CD4-positive, alpha-beta T cell treated with Interleukin-1 beta for 1 hour (primary cell): ENCODE data around the gene FGF7.
"Not testable (repeated sequence)": the region's sequence is repeated elsewhere in the genome, so short reads cannot be mapped to it uniquely, and the experiment has no call there.

Experiments used
- DNase-seq, 2 donors: peaks; one replicate each; pipeline ENCODE4 v3.0.0-alpha.2; 2020 to 2022

FGF7 gene

GRCh38 chr15:49423021-49423420 is at the start of gene FGF7:
Gene FGF7 (plus strand): TSS chr15:49423242. CDS start chr15:49424298, 1,056 bp downstream.
- no peak for DNase-seq

DNA sequence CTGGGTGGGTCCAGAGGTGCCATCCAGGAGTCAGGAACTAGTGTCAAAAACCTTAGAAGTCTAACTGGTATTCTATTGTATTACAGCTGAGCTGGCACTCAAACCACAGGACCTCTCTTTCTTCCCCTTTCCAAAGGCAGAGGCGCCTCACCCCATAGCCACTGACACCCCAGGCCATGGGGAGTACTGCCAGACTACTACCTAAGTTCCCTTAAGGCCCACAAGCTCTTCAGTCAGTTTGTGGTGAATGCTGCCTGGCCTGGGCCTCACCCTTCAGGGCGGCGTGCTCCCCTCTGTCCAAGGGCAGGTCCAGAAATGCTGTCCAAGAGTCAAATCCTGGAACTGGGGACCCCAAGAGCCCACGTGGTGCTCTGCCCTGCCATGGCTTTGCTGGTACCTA is 43.0 kb upstream of the FGF7 start:
- DNase-seq: peak in 1 of 2 donors; percentile 2

- no peak for DNase-seq
These were observed 42.1 kb upstream of the FGF7 start for GRCh38 chr15:49380912-49381311.

DNA sequence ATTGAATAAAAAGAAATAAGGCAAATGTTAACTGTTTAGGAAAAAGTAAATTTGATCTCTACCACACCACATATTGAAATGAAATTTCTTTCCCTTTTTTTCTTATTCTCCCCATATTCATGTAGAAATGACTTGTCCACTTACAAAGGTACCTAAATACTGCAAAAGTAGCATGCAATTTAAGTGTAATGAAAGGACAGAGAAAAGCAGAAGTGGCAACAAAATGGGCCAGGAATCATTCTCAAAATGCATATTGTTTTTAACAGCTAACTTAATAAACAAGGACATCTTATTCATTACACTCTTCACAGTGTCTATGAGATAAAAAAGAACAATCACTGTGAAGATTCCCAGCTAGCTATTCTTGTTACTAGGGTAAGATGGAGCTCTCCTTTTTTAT is 40.6 kb upstream of the FGF7 start:
- DNase-seq: no peak

DNA sequence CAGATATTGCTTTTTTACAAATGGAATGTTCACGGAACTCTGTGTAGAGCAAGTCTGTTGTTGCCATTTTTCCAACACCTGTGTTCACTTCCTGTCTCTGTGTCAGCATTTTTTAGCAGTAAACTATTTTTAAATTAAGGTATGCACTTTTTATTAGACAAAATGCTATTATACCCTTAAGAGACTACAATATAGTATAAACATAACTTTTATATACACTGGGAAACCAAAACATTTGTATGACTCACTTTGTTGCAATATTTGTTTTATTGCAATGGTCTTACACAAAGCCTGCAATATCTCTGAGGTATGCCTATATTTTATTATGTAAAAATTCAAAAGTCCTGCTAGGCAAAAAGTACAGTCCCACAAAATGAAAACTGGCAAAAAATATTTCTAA is 39.8 kb upstream of the FGF7 start:
- DNase-seq: no peak

DNA sequence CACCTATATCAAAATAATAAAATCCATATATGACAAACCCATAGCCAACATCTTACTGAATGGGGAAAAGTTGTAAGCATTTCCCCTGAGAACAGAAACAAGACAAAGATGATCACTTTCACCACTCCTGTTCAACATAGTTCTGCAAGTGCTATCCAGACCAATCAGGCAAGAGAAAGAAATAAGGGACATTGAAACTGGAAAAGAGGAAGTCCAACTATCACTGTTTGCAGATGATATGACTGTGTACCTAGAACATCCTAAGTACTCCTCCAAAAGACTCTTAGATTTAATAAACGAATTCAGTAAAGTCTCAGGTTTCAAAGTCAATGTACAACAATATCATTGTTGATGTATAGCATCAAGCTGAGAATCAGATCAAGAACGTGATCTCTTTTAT is 35.6 kb upstream of the FGF7 start:
- no peak for DNase-seq

DNA sequence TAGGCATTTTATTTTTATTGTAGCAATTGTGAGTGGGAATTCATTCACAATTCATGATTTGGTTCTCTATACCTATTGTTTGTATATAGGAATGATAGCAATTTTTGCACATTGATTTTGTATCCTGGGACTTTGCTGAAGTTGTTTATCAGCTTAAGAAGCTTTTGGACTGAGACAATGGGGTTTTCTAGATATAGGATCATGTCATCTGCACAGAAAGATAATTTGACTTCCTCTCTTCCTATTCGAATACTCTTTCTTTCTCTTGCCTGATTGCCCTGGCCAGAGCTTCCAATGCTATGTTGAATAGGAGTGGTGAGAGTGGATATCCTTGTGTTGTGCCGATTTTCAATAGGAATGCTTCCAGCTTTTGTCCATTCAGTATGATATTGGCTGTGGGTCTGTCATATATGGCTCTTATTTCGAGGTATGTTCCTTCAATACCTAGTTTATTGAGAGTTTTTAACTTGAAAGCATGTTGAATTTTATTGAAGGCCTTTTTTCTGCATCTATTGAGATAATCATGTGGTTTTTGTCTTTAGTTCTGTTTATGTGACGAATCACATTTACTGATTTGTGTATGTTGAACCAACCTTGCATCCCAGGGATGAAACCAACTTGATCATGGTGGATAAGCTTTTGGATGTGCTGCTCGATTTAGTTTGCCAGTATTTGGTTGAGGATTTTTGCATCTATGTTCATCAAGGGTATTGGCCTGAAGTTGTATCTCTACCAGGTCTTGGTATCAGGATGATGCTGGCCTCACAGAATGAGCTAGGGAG is 20.3 kb upstream of the FGF7 start:
- not testable (repeated sequence) for DNase-seq

DNA sequence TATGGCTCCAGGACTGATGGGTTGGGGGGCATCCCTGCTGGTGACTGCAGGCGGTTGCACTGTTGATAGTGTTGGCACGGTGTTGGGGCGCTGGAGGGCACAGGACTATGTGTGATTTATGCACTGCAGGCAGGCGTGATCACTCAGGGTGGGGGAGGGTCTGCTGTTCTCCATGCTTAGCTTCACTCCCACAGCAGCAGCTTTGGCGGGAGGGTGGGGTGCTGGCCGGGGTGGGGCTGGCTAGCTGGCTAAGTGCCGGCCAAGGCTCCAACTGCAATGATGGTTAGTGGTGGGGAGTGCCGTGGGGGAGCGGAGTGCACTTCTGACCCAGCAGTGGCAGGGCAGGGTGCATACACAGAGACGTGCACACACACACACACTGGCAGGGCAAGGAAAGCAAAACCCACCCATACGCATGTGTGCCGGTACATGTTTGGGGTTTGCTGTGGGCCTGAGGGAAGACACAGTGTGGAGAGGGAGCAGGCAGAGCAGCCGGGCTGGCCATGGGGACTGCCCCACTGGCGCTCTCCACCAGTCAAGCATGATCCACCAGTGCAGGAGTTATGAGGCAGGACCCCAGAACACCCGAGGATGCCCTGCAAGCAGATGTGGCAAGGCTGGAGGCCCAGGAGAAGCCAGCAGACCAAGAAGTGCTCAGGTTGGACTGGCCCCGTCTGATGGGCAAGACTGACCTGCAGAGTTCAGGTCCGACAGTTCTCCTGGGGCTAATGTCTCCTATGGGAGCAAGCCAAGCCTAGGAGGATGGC is 16.5 kb upstream of the FGF7 start:
- no peak for DNase-seq

- no peak for DNase-seq
These were observed 12.4 kb upstream of the FGF7 start for GRCh38 chr15:49410641-49411040.

DNA sequence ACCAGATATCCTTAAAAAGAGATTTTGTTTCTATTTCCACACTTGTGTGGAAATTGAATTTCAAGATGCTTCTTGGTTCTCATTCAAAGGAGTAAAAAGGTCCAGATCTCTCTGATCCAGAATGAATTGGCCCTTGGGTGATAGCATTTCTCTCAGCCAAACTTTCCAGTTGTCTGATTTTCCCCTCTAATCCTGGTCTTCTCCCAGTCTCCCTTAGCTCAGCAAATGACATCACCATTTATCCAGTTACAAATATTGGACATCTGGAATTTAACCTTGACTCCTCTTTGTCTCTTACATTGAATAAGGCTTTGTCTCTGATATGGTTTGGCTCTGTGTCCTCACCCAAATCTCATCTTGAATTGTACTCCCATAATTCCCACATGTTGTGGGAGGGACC is 10.2 kb upstream of the FGF7 start:
- DNase-seq: no peak

GRCh38 chr15:49415149-49415548 is 7.9 kb upstream of the FGF7 start:
- no peak for DNase-seq

- DNase-seq: no peak
These were observed 7.4 kb upstream of the FGF7 start for GRCh38 chr15:49415638-49416037.

GRCh38 chr15:49418811-49419210 is 4.2 kb upstream of the FGF7 start:
- no peak for DNase-seq

- DNase-seq: peak; percentile 27 to 63
These were observed 1.1 kb upstream of the FGF7 start for GRCh38 chr15:49421991-49422390.

GRCh38 chr15:49423901-49424550 is 984 bp downstream of the FGF7 start:
- no peak for DNase-seq

- DNase-seq: no peak
These were observed 1.9 kb downstream of the FGF7 start for GRCh38 chr15:49424954-49425353.

DNA sequence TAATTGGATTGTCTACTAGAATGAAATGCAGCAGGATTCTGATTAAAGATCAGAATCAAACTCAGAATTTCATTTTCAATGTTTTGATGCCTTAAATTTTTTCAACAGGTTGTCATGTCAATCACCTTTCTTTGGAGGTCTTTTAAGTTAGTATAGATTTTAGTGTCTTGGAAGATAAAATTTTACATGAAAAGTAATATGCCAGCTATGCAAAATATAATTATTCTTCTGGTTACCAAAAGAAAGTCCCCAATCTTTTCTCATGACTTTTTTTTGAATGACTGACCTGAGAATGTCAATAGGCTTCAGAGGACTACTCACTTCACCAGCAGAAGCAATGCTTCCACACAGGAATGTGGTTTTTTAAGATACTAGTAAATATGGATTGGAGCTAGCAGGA is 4.3 kb downstream of the FGF7 start:
- DNase-seq: no peak

GRCh38 chr15:49428409-49429095 is 5.5 kb downstream of the FGF7 start:
- no peak for DNase-seq

DNA sequence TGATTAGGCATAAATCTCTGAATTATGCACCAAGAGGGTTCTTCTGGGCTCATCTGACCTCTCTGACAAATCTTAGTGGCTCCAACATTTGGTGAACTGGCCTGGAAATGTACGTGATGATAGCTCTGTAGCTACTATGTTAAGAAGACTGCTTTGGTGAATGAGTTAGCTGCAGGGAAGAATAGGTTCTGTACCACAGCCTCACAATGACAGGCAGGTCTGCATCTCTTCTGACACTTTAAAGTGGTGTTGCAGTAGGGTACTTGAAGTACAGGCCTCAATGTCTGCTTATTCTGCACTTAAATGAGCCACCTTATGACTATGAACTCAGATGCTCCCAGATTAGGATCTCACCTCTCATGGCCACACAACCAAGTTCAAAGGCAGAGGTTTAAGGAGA is 7.0 kb downstream of the FGF7 start:
- DNase-seq: no peak

- no peak for DNase-seq
These were observed 12.1 kb downstream of the FGF7 start for GRCh38 chr15:49435174-49435573.

DNA sequence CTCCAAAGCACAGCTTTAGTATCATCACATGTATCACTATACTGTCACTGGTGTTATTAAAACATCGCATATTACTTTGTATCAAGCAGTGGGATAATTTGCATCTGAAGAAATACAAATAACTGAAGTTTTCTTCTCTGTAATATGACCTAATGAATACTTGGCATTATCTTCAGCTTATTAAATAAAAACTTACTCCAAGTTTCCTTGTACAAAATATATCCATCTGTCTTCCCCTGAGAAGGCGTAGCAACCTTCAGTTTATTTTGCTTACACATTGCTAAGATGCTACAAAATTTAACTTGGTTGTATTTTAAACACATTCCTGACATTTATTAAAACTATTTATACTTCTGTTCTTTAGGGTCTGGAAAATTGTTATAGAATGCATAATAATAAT is 13.7 kb downstream of the FGF7 start:
- DNase-seq: no peak

GRCh38 chr15:49438962-49439631 is 16.1 kb downstream of the FGF7 start:
- DNase-seq: peak in 1 of 2 donors; percentile 22
